GM21576 (cell line): ENCODE data around the gene NEK7.
A peak's percentile ranks its signal among the peaks of the same experiment; 100 is the strongest.
"Not testable (repeated sequence)": the region's sequence is repeated elsewhere in the genome, so short reads cannot be mapped to it uniquely, and the experiment has no call there.

Experiments used
- ATAC-seq: cut with Tn5 transposase; IDR thresholded peaks from one replicate; pipeline ENCODE4 v1.9.1; 2021; ENCODE audit warnings: mild to moderate bottlenecking, moderate library complexity; ENCODE audit not compliant: unreplicated experiment

The NEK7 gene

GRCh38 chr1:198276241-198276640, 119.4 kb downstream of the NEK7 start:
- ATAC-seq = no peak

DNA sequence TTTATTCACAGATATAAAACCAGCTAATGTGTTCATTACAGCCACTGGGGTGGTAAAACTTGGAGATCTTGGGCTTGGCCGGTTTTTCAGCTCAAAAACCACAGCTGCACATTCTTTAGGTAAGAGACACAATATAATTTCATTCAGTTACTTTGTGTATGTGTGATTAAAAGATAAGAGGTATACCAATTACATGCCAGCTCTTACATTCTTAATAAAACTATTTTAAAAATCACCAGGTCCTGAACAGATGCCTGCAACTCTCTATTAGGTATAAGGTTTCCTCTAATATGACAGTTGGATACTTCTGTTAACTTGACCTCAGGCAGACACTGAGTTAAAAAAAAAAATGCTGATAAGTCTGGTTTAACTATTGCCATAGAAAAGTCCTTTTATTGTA, 122.1 kb downstream of the NEK7 start:
- ATAC-seq = no peak

GRCh38 chr1:198280080-198280479, 123.3 kb downstream of the NEK7 start:
- no peak for ATAC-seq

GRCh38 chr1:198281911-198282310, 125.1 kb downstream of the NEK7 start:
- ATAC-seq = no peak

GRCh38 chr1:198283222-198283621, 126.4 kb downstream of the NEK7 start:
- no peak for ATAC-seq

- no peak for ATAC-seq
Measured at GRCh38 chr1:198287916-198288315, 131.1 kb downstream of the NEK7 start.

GRCh38 chr1:198290089-198290683, 133.4 kb downstream of the NEK7 start:
- no peak for ATAC-seq

DNA sequence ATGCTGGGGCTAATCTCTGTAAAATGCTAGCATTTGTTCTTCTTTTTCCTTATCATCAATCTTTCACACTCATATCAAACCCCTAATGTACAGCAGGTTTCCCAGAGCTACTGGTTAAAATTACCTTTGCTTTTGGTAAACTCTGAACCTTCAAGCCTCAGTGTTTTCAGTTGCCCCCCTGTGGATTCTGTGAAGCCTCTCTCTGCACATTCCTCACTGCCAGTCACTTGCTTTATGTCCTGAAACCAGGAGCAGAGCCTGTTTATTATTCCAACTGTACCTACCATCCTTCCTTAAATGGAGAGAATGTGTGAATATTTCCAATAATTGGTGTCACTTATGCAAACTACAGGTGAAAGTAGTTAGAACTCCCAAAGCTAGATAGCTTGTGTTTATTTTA, 134.2 kb downstream of the NEK7 start:
- ATAC-seq = no peak

DNA sequence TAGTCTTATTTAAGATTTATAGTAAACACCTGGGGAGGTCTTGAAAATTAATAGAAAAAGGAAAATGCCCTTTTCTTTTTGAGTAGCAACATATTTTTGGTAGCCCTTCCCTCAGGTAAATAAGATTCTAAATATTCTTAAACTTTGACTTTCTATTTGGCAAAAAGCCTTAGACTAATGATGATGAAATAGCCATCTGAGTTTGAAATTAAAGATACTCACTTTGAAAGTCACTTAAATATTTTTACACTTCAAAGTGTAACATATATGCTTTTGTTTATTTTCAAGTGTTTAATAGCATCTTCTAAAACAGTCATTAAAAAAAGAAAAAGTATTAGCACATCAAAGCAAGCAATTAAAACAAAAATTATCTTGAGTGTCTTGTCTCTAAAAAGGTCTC, 135.1 kb downstream of the NEK7 start:
- ATAC-seq = no peak

DNA sequence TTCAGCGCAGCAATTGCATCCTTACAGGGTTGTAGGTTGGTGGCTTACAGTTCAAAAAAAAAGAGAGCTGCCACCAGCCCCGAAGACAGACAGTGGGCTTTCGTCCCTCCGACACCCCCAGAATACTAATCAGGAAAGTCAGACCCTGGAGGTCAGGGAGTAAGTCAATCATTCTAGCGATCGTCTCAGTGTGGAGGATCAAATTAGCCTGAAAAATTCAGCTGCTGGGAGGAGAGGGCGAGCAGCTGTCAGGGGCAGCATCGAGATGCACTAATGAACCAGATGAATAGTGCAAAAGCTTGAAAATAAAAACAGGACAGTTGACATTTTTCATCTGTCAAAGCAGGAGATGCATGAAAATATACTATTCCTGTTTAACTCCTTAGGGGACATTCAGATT, 138.4 kb downstream of the NEK7 start:
- no peak for ATAC-seq

- ATAC-seq = no peak
Measured at GRCh38 chr1:198295971-198296370, 139.2 kb downstream of the NEK7 start.

DNA sequence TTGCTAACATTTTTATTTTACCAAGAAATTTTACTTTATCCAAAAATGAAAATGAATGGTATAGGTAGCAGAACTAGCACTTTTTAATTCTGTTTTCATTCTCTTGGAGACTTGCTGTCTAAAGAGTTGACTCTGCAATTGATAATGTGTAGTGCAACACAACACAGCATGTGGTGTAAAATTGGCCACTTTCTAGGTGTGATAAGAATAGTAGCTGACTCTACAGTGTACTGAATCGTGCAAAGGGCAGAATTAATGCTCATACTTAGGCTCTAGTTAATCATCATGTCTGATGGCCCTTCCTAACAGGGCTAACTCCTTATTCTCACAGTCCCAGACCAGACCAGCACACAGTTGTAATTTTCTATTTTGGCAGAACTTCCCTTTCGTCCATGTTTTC, 140.5 kb downstream of the NEK7 start:
- ATAC-seq = no peak

DNA sequence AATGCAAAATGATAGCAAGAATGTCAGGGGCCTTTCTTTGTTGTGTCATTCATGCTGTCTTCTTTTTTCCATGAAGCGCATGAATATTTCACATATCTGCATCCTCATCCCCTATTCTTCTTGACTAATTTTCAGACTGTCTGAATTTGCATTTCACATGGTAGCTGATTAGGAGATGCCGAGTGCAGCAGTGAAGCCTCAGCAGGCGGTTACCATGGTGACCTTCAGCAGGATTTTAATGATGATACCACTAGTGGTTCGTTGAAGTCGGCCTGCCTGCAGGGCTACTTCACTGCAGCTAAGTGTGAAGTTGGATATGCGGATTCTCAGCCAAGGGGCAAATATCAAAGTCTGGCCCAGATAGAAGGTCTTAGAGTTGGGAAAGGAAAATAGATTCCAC, 141.8 kb downstream of the NEK7 start:
- no peak for ATAC-seq

DNA sequence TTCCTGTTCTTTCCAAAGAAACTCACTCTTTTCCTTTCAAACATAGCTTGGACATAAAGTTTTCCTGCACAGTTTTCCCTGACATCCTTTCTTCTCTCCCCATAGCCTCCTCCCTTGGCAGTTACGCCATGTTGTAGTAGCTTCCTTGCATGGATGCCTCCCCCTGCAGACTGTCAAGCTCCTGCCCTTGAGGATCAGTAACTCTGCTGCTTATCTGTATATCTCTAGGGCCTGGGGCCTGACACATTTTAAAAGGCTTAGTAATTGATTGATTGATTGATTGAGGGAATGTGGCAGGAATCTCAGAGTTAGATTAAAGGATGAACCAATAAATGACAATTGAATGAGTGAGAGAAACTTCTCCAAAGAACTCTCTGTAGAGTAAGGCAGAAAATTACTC, 143.7 kb downstream of the NEK7 start:
- ATAC-seq = no peak

GRCh38 chr1:198304431-198304830, 147.6 kb downstream of the NEK7 start:
- no peak for ATAC-seq

DNA sequence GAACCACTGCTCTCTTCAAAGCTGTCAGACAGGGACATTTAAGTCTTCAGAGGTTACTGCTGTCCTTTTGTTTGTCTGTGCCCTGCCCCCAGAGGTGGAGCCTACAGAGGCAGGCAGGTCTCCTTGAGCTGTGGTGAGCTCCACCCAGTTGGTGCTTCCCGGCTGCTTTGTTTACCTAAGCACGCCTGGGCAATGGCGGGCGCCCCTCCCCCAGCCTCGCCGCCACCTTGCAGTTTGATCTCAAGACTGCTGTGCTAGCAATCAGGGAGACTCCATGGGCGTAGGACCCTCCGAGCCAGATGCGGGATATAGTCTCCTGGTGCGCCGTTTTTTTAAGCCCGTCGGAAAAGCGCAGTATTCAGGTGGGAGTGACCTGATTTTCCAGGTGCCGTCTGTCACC, 158.0 kb downstream of the NEK7 start:
- not testable (repeated sequence) for ATAC-seq

DNA sequence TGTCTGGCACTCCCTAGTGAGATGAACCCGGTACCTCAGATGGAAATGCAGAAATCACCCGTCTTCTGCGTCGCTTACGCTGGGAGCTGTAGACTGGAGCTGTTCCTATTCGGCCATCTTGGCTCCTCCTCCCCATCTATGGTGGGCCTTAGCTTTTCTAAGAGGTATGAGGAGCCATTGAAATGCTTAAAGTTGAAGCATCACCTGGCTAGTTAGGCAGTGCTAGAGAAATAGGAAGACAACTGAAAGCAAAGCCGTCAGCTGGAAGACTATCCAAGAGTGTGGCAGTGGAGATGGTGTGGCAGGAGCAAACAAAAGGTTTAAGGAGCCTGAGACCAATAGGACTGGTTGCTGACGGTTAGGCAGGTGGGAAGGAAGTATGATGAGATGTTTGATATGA, 158.5 kb downstream of the NEK7 start:
- not testable (repeated sequence) for ATAC-seq

DNA sequence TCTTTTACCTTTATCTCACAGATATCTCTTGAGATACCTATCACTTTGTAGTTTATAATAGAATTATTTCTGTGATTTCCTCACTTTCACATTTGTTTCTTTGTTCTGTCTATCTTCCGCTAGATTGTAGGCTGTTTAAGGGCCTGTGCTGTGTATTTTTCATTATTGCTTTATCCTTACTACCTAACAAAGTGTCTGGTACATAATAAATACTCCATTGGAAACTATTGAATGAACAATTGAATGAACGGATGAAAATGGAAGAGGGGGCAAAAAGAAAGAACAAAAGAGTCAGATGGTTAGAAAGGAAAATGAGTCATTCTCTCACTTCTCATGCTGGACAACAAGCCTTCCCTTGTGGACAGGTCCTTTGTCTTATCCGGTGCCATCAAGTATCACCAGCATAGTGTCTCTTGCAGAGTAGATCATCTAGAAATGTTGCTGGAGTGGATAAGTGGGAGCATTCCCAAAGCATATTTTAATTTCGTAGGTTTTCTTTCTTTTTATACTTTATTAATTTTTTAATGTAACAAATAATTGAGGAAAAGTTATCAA, 159.8 kb downstream of the NEK7 start:
- ATAC-seq = no peak

DNA sequence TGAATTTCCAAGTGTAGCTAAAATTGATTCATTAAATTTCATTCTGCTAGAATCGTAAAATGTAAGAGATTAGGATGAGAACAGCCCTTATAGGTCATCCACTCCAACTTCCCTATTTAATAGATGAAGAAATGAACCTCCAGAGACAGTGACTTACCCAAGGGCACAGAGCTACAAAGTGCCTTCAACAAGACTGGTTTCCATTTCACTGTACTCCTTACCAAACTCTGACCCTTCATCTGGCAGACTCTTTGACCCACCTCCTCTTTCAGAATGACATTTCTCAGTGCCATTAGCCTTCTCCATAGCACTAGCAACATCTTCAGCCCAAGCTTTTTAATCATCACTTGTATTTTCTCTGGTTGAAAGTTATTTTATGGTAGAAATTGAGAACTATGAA, 161.3 kb downstream of the NEK7 start:
- ATAC-seq = peak; percentile 64

- ATAC-seq = no peak
Measured at GRCh38 chr1:198320759-198321158, 164.0 kb downstream of the NEK7 start.

DNA sequence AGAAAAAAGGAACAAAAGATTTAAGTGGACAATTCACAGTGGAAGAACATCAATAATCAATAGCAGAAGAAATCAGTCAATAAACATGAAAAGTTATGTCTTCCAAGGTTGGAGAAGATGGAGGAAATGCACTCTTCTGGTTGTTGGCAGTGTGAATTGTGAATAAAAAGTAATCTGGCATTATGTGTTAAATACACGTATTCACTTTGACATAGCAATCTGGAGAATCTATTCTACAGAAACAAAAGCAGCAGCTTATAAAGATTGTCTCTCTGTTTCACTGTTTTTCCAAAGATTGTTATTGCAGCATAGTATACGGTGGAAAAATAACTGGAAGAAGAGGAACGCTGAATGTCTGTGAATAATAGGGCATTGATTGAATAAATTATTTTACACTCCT, 169.4 kb downstream of the NEK7 start:
- no peak for ATAC-seq

DNA sequence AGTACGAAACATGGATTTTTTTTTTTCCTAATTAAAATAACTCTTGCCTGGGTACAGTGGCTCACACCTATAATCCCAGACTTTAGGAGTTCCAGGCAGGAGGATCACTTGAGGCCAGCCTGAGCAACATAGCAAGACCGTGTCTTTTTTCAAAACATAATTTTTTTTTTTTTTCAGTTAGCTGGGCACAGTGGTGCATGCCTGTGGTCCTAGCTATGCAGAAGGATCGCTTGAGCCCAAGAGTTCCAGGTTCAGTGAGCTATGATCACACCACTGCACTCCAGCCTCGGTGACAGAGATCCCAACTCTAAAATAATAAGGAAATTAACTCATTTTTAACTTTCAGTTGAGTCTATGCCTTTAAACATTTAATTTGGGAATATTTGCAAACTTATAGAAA, 170.1 kb downstream of the NEK7 start:
- ATAC-seq = no peak

DNA sequence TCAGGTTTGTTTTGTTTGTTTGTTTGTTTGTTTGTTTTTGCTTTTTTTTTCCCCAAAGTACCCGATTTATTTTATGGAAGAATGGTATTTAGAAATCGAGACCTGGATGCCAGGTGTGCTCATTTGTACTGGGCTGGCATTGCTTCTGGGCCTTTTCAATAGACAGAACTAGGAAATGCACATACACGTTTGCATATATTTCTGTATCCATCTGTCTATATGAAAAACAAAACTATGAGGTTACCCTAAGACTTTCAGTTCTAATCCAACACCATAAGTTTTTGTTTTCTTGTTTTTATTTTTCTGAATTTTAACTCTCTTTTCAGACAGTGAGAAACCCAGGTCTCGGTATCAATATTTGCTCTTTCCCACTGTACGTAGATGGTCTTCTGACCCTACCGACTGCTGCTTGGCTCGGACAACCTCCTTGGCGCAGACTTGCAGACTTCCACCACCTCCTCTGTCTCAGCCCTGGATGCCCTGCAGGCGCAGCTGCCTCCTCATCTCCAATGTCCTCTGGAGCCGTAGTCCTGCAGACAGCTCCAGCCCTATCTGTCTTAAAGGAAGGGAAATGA, 171.7 kb downstream of the NEK7 start:
- ATAC-seq = peak; percentile 50
